GM18870 (cell line): Measurements from ENCODE around the gene CCDC47.
A peak's percentile ranks its signal among the peaks of the same experiment; 100 is the strongest.

ENCODE experiments used
- ATAC-seq: cut with Tn5 transposase; IDR thresholded peaks from one replicate; pipeline ENCODE4 v1.9.1; 2021; ENCODE audit warnings: moderate library complexity; ENCODE audit not compliant: unreplicated experiment

CCDC47 gene

DNA sequence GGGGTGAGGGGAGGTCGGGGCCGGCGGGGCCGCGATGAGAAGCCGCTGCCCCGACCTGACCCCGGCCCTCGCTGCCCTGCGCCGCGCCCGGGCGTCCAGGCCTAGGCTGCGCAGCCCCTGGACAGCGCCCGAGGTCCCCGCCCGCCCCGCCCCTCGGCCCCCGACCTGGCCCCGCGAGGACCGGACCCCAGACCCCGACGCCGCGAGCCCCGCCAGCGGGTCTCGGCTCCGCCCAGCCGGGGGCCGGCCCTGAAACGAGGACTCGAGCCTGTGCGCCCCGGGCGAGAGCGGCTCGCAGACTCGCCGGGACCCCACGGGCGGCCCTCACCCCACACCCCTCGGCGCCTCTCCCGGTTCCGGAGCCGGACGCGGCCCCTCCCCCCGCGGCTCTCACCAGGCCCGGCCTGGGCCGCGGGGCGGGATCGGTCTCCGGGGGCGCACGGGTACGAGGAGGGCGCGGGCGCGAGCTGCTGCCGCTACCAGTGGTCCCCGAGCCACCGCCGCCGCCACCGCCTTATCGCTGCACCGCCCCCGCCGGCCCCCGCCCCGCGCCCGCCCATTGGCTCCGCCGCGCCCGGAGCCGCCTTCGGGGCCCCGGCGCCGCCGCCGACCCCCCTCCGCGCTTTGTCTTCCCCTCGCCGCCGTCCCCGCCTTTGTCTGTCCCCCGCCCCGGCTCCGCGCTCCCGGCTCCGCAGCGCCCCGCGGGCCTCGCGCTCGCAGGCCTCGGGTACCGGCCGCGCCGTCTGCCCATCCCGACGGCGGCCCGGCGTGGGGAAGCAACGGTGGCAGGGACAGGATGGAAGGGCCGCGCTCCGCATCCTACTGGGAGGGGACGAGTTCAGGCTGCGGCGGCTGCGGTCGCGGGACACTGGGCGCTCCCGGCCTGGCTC, 73.5 kb downstream of the CCDC47 start, which contains the start of gene LIMD2:
TSS of gene LIMD2 (minus strand) at position 488 of the 890 bp plus-strand sequence. CDS start 827 bp downstream, outside the sequence.
- no peak for ATAC-seq

GRCh38 chr17:63698886-63699637, 74.3 kb downstream of the CCDC47 start:
- ATAC-seq: no peak

- ATAC-seq: no peak
Measured at GRCh38 chr17:63698381-63698885, 75.0 kb downstream of the CCDC47 start.

DNA sequence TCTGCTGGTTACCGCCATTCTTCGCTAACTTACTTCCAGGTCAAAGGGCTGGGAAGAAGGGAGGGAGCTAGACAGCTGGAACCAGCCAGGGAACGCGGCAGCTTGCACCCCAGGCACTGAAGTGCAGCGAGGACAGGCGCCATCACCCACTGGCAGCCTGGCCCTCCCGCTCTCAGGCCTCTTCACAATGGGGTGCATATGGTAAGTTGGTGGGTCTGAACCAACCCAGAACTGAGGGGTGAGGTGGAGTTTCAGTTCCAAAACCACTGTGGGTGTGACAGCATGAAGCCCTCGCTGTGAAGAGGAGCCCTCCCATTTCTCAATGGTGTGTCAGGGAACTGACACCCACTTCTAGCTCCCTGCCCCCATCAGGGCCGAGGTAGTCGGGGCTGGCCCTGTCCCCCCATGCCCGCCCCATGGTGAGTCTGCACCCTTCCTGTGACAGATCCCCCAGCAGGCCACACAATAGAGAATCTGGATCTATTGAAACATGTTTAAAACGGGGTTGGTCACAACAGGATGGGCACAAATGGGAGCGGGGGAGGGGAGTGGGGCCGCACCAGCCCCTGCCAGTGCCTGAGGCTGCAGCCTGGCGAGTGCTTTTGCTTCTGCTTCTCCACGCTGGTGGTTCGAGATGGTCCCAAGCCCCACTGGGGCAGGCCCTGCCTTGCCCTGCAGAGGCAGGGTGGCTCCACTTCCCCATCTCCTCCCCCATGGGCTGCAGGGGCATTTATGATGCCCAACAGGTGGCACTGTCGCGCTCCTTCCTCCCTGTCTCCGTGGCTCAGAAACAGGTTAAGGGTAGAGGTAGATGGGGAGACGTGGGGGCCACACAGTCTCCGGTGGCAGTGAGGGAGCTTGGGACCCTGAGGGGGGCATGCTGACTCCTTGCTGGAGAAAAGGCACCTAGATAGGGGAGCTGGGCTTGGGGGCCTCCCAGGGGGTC, 75.8 kb downstream of the CCDC47 start:
- ATAC-seq: peak; percentile 40

- ATAC-seq: no peak
Measured at GRCh38 chr17:63696381-63696961, 76.9 kb downstream of the CCDC47 start.

- no peak for ATAC-seq
Measured at GRCh38 chr17:63695889-63696288, 77.5 kb downstream of the CCDC47 start.
